ENCODE results near the gene MT2A.
A peak's percentile ranks its signal among the peaks of the same experiment; 100 is the strongest.
"Not testable (repeated sequence)": the region's sequence is repeated elsewhere in the genome, so short reads cannot be mapped to it uniquely, and the experiment has no call there.

The MT2A gene

GRCh38 chr16:56621665-56622445 is 13.5 kb downstream of the MT2A start:
- not testable (repeated sequence) for DNase-seq

- DNase-seq: not testable (repeated sequence)
Observed at GRCh38 chr16:56623184-56623583, 14.8 kb downstream of the MT2A start.

GRCh38 chr16:56623637-56624036 is 15.3 kb downstream of the MT2A start:
- no peak for DNase-seq

- peak; percentile 85 for DNase-seq
Observed at GRCh38 chr16:56625140-56625942, 17.0 kb downstream of the MT2A start, which contains the start of gene MT1E. MT1E (plus strand) TSS chr16:56625781; CDS start chr16:56625852, 71 bp downstream.

- DNase-seq: no peak
Observed at GRCh38 chr16:56625943-56626654, 17.7 kb downstream of the MT2A start.

GRCh38 chr16:56626685-56627084 is 18.3 kb downstream of the MT2A start:
- no peak for DNase-seq

GRCh38 chr16:56628486-56629350 is 20.3 kb downstream of the MT2A start:
- no peak for DNase-seq

- DNase-seq: peak; percentile 34
Observed at GRCh38 chr16:56629531-56629930, 21.1 kb downstream of the MT2A start.

GRCh38 chr16:56630134-56630533 is 21.8 kb downstream of the MT2A start:
- DNase-seq: peak; percentile 65

- DNase-seq: no peak
Observed at GRCh38 chr16:56631197-56631596, 22.8 kb downstream of the MT2A start.

- DNase-seq: no peak
Observed at GRCh38 chr16:56631832-56632155, 23.4 kb downstream of the MT2A start.

- DNase-seq: no peak
Observed at GRCh38 chr16:56632156-56632847, 23.9 kb downstream of the MT2A start, which contains the start of gene MT1M. MT1M (plus strand) TSS chr16:56632659; CDS start chr16:56632732, 73 bp downstream.

- no peak for DNase-seq
Observed at GRCh38 chr16:56632848-56633365, 24.5 kb downstream of the MT2A start.

- DNase-seq: no peak
Observed at GRCh38 chr16:56633535-56633934, 25.2 kb downstream of the MT2A start.

GRCh38 chr16:56634715-56635440 is 26.5 kb downstream of the MT2A start:
- no peak for DNase-seq

- DNase-seq: no peak
Observed at GRCh38 chr16:56635441-56635967, 27.1 kb downstream of the MT2A start.

- no peak for DNase-seq
Observed at GRCh38 chr16:56636616-56637413, 28.4 kb downstream of the MT2A start.

- no peak for DNase-seq
Observed at GRCh38 chr16:56637814-56638750, 29.7 kb downstream of the MT2A start, which contains the start of gene MT1A. MT1A (plus strand) TSS chr16:56638666; CDS start chr16:56638739, 73 bp downstream.

Measured in MV-4-11 (cell line).